Brain microvascular endothelial cell (primary cell): ENCODE results near the gene THBS1.

Source experiments
- DNase-seq: peaks from one replicate; pipeline ENCODE4 v3.0.0-alpha.2; 2020
- H3K27ac ChIP-seq: fragments of 250-450 bp; sonication (Bioruptor Pico); 2 replicates; pipeline ENCODE4 v1.5.1; 2020; ENCODE audit warnings: mild to moderate bottlenecking, moderate library complexity
- H3K27me3 ChIP-seq: fragments of 250-450 bp; sonication (Bioruptor Pico); replicated peaks from 2 replicates; pipeline ENCODE4 v1.5.1; 2020; ENCODE audit warnings: mild to moderate bottlenecking
- H3K36me3 ChIP-seq: fragments of 250-450 bp; sonication (Bioruptor Pico); replicated peaks from 2 replicates; pipeline ENCODE4 v1.5.1; 2020; ENCODE audit warnings: mild to moderate bottlenecking
- H3K4me3 ChIP-seq: 2 replicates; pipeline ENCODE4 v1.5.1; 2011; ENCODE audit warnings: low read depth, mild to moderate bottlenecking, control low read depth, low read length, moderate library complexity
- in situ Hi-C: cut with HindIII; loops from 2 replicates; pipeline ENCODE4 v1.10.0; 2017; ENCODE audit warnings: low sequenced_read_pairs, low pct_ligation_motif_present
- TF ChIP-seq, protein P1 (sequence below): IDR thresholded peaks from 2 replicates; pipeline ENCODE4 v1.5.1; 2011; ENCODE audit warnings: low read depth, mild to moderate bottlenecking, moderate library complexity, low read length, control low read depth, inconsistent platforms; ENCODE audit errors: missing control alignments

THBS1 gene

DNA sequence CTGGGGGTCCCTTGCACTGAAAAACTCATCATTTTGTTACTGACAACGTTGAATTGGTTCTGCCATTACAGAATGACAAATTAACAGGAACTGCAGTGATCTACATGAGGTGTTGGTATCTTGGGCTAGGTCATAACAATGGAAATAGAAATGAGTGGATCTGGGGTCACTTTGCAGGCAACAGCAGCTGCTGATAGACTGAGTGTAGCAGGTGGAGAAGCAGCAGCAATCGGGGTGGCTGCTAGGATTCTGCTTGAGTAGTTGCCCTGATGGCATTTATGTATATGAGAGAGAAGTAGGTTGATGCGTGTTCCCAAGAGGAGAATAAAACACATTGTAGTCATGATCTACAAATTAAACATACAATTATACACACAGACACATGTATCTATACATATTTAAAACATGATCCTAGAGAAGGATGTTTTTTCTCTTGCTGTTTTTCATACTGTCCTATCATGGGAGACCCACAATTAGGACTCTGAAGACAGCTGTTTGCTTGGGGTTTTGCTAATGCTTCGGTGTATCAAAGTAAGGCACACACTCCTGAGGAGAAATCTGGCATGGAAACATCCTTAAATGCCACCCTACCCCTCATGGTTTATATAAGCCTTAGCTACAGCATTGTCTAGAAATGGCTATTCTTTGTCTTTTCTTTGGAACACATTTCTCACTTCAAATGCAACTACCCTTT, 15.8 kb upstream of the THBS1 start:
- no peaks in the 10 kb centered on the region for H3K36me3 ChIP-seq
- in situ Hi-C loops, result no loop called here
- TF ChIP-seq, protein P1, sequence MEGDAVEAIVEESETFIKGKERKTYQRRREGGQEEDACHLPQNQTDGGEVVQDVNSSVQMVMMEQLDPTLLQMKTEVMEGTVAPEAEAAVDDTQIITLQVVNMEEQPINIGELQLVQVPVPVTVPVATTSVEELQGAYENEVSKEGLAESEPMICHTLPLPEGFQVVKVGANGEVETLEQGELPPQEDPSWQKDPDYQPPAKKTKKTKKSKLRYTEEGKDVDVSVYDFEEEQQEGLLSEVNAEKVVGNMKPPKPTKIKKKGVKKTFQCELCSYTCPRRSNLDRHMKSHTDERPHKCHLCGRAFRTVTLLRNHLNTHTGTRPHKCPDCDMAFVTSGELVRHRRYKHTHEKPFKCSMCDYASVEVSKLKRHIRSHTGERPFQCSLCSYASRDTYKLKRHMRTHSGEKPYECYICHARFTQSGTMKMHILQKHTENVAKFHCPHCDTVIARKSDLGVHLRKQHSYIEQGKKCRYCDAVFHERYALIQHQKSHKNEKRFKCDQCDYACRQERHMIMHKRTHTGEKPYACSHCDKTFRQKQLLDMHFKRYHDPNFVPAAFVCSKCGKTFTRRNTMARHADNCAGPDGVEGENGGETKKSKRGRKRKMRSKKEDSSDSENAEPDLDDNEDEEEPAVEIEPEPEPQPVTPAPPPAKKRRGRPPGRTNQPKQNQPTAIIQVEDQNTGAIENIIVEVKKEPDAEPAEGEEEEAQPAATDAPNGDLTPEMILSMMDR, result no peak

DNA sequence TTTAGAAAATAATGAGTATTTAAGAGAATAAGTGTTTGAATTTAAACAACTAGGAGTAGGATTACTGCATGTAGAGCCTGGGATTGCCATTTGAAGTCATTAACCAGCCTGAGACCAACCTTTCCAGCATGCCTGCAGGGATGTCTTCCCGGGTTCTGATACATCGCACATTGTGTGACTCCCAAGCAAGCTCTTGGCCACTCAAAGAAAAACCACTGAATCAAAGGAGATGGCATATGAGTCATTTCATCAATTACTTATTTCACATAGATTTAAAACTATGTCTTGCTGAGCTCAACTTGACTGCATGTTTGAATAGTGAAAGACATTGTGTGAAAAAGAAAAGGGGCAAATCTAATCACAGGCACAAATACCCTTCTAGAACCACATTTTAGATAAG, 15.0 kb upstream of the THBS1 start:
- in situ Hi-C loops, result no loop called here
- no peak overlapping the region for H3K4me3 ChIP-seq
- no peaks in the 10 kb centered on the region for H3K36me3 ChIP-seq
- DNase-seq, result no peak
- TF ChIP-seq, protein P1, result no peak
- H3K27ac ChIP-seq, result no peak overlapping the region
- no peaks in the 10 kb centered on the region for H3K27me3 ChIP-seq

More for the DNA sequence above, 15.8 kb upstream of the THBS1 start:
- no peak for DNase-seq
- H3K27me3 ChIP-seq, result no peaks in the 10 kb centered on the region
- H3K4me3 ChIP-seq, result no peak overlapping the region
- no peak overlapping the region for H3K27ac ChIP-seq

DNA sequence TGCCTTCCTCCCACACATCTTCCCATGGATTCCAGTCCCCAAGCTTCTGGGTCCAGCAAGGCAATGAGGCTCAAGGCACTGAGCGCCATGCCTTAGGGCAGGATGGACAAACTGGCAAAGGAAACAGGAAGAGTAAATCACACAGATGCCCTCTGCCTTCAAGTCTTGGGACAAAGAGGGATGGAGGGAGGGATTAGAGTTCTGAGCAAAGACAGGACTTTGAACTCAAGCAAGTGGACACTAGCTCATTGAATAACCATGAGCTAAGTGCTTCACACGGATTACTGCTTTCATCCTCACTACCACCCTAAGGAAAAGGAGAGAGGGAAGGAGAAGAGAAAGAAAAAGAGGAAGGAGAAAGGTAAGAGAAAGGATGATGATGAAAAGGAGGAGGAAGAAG, 7.6 kb upstream of the THBS1 start:
- Histone ChIP-seq H3K27ac (no peak overlapping the region), H3K27me3 (no peaks in the 10 kb centered on the region), H3K4me3 (no peak overlapping the region), H3K36me3 (no peaks in the 10 kb centered on the region)
- no peak for DNase-seq
- TF ChIP-seq, protein P1, result no peak
- in situ Hi-C loops, result no loop called here

DNA sequence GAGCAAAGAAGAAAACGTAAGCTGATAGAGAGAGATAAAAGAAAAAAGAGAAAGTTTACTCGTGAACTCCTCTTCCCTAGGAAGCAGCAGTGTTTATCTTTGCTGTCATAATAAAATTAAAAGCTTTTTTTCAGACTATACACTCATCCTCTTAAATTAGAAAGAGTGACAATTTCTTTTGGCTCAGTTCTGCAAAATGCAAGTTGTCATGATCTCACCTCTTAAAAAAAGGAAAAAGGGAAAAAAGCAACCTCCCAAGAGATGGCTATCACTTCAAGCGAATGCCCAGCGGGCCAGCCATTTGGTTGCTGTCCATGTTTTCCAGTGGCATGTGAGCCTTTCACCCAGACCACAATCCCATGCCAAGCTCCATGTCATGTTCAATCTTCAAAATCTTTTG, 7.0 kb upstream of the THBS1 start:
- in situ Hi-C loops, result no loop called here
- H3K36me3 ChIP-seq, result no peaks in the 10 kb centered on the region
- H3K27ac ChIP-seq, result no peak overlapping the region
- H3K4me3 ChIP-seq, result no peak overlapping the region
- no peaks in the 10 kb centered on the region for H3K27me3 ChIP-seq
- TF ChIP-seq, protein P1, result no peak
- DNase-seq, result no peak

DNA sequence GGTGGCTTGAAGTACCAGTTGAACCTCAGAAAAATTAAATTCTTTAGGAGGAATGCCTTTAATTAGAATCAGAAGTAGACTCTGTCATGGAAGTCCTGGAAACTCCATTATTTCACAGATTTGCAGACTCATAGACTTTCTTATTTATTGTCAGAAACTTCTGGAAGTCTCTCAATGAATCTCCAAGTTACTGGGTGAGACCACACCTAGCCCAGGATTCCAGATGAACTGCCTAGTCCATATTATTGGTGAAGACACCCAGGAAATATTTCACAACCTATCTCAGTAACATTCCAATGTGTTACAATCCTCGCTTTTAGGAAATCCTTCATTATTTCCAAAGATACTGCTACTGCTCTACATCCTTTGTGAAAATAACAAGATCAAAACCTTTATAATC, 6.5 kb upstream of the THBS1 start:
- Histone ChIP-seq H3K27me3 (no peaks in the 10 kb centered on the region), H3K36me3 (no peaks in the 10 kb centered on the region), H3K27ac (no peak overlapping the region), H3K4me3 (no peak overlapping the region)
- in situ Hi-C loops, result no loop called here
- TF ChIP-seq, protein P1, result no peak
- no peak for DNase-seq

DNA sequence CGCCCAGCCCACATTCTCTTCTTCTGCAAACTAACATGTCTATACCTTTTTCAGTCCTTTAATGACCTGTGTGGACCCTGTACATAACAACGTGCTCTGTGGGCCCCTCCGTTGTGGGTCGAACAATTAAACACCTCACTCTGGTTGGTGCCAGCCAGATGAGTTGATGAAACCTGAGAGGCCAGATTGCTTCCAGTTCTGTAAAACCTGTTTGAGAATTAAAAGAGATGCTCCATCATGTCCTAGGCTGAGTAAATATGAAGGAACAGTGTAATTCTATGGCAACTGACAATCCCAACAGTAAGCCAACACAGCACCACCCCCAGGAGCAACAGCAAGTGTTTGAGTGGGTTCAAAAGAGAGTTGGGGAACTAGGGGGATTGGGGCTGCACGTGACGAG, 5.7 kb upstream of the THBS1 start:
- H3K36me3 ChIP-seq, result no peaks in the 10 kb centered on the region
- no peak for DNase-seq
- TF ChIP-seq, protein P1, result no peak
- in situ Hi-C loops, result no loop called here
- H3K27ac ChIP-seq, result no peak overlapping the region
- H3K4me3 ChIP-seq, result no peak overlapping the region
- no peaks in the 10 kb centered on the region for H3K27me3 ChIP-seq
